Measurements from ENCODE around the gene TTLL3.

TTLL3 gene

DNA sequence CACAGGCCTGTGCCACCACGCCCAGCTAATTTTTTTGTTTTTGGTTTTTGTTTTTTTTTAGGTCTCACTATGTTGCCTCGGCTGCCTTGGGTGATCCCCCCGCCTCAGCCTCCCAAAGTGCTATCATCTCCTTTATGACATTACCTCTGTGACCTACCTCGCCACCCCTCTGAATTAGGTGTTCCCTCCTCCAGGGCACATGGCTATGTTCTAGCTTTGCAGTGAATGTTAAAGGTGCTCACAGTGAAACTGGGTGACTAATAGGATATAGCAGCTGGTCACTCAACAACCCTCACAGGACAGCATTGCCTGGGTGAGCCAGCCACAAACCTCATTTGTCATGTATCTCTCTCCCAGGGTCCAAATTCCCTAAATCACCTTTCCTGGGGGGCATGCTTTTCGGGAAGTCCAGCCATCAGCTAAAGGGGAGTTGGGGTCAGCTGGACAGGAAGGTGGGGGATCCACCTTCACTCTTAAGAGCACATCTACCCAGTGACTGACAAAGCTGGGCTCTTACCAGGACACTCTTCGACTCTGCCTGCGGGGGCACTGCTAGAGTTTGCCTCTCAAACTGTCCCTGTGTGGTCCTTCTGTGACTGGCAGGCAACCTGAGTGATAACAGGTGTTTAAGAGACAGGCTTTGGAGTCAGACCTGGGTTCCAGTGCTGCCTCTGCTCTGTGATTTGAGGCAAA lies 1.6 kb upstream of the TTLL3 start:
- DNase-seq: peak; percentile 64

- peak; percentile 44 for DNase-seq
Observed at GRCh38 chr3:9809239-9809614, 835 bp upstream of the TTLL3 start.

DNA sequence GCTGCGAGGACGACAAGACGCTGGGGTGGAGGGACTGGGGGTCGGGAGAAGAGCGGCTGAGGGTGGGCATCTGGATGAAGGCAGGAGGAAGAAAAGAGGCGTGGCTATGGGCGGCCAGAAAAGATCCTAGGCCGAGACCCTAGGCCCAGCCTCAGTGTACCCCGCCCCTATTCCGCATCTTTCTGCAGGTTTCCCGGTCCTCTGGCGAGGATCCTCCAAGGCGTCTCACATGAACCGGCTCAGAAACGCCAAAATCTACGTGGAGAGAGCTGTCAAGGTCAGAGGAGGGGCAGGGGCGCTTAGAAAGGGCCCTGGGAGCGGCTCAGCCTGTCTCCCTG lies 340 bp downstream of the TTLL3 start:
- no peak for DNase-seq

GRCh38 chr3:9810846-9811245 lies 784 bp downstream of the TTLL3 start:
- no peak for DNase-seq

DNA sequence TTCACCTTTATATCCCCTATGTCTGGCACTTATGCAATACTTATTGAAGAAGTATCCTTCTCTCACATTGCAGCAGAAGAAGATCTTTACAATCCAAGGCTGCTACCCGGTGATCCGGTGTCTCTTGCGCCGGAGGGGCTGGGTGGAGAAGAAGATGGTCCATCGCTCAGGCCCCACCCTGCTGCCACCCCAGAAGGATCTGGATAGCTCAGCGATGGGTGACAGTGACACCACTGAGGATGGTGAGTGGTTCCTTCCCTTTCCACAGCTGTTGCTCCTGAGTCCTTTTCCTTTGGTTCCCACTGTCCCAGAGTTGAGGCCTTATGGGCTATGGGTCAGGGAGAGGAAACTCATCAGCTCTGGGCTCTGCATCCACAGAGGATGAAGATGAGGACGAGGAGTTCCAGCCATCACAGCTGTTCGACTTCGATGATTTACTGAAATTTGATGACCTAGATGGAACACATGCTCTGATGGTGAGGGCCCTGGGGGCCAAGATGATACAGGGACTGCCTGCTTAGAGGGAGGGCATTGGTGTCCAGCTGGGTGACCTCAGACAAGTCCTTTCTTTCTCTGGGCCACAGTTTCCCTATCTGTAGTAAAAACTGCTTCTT lies 2.9 kb downstream of the TTLL3 start:
- DNase-seq: no peak

DNA sequence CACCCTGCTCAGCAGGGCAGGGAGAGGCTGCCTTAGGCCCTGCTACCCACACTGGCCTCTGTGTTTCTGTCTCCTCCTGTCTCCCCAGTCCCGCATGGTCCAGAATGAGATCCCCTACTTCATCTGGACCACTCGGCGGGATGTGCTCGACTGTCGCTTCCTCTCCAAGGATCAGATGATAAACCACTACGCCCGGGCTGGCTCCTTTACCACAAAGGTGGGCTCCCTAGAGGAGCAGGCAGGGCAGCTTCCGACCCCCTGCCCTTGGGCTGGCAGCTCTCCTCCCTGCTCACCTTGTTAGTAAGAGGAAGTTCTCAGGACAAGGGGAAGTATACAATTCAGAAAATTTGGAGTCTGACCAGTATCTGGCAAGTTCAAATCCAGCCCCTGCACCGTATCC lies 5.9 kb downstream of the TTLL3 start:
- no peak for DNase-seq

DNA sequence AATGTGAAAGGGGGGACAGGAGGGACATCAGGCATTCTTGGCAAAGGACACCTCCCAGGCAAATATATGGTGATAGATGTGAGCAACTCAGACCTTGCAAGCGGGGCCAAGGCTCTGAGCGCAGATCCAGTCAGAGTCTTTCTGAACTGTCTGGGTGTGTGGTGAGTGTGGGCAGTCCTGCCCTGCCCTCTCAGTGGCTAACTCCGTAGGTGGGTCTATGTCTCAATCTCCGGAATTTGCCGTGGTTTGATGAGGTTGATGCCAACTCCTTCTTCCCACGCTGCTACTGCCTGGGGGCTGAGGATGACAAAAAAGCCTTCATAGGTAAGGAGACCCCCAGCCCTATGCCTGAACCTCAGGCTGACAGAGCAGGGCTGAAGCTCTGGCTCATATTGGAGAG lies 7.4 kb downstream of the TTLL3 start:
- no peak for DNase-seq

- DNase-seq: no peak
Observed at GRCh38 chr3:9818666-9819335, 8.7 kb downstream of the TTLL3 start.

- no peak for DNase-seq
Observed at GRCh38 chr3:9820543-9820942, 10.5 kb downstream of the TTLL3 start.

DNA sequence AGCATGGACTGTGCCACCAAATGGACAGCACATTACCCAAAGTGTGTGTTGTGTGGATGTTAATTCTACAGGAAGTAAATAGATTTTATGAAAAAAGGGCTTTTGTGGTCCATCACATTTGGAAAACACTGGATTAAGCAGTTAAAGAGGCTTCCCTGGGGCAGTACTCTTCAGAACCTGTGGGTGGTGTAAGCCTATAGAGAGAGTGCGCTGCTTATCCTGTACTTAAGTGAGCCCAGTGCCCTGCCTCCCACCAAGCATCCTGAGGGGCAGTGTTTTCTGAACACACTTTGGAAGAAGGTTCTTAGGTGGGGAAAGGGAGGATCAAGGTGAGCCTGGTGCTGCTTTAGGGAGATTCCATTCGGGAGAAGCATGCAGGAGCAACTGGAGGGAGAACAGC lies 10.9 kb downstream of the TTLL3 start:
- peak; percentile 21 for DNase-seq

DNA sequence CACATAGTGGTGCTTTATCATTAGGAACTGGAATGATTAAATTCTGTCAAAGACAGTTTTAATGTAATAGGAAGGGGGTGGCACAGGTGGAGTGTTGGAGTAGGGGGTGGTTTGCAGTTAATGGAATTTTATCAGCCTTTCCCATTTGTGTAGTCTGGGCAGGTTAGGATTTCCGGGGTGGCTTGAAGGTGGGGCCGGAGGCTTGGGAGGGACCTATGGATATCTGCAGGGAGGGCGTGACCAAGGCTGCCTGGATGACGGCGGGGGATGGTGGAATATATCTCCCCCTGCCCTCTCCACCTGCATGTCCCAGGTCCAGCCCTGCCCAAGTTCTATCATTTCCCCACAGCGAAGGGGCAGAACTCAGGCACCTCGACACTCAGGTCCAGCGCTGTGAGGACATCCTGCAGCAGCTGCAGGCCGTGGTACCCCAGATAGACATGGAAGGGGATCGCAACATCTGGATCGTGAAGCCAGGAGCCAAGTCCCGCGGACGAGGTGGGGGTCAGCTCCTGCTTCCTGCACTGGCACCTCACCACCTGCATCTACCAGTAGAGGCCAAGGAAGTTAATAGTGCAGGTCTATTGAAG lies 15.5 kb downstream of the TTLL3 start:
- no peak for DNase-seq

DNA sequence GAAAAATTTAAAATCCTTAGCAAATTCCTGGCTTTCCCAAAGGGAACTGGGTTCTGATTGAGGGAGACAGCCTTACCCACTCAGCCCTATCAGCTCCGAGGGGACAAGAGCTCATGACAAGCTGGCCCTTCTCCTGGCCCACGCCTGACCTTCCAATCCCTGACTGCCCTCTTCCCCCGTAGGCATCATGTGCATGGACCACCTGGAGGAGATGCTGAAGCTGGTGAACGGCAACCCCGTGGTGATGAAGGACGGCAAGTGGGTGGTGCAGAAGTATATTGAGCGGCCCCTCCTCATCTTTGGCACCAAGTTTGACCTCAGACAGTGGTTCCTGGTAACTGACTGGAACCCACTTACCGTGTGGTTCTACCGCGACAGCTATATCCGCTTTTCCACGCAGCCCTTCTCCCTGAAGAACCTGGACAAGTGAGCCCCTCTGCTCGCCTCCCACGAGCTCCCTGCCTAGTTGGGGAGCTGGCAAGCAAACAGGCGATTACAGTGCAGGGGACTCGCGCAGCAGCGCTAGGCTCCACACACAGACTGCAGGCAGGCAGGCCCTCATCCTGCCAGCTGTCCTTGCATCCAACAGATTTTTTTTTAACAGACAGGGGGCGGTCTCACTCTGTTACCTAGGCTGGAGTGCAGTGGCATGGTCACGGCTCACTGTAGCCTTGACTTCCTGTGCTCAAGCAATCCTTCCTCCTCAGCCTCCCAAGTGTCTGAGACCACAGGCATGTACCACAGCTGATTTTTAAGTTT lies 16.9 kb downstream of the TTLL3 start:
- peak; percentile 46 for DNase-seq

DNA sequence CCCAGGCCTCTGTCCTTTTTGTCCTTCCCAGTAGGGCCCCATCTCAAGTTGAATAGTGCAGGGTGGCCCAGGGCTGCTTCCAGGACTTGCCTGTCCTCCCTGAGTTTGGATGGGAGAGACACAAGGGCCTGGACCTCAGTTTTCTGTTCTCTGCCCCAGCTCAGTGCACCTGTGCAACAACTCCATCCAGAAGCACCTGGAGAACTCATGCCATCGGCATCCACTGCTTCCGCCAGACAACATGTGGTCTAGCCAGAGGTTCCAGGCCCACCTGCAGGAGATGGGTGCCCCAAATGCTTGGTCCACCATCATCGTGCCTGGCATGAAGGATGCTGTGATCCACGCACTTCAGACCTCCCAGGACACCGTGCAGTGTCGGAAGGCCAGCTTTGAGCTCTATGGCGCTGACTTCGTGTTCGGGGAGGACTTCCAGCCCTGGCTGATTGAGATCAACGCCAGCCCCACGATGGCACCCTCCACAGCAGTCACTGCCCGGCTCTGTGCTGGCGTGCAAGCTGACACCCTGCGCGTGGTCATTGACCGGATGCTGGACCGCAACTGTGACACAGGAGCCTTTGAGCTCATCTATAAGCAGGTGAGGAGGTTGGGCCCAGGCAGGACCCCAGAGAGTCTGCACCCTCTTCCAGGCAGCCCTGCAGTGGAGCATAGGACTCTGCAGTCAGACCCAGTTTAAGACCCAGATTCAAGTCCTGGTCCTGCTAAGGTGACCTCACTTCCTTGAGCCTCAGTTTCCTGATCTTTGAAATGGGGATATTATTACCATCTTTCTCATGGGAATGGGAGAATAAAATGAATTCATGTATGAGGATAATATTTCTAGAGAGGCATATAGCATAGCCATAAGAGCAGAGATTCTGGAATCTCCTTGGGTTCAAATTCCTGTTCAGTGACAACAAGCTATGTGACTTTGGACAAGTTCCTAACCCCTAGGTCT lies 19.0 kb downstream of the TTLL3 start:
- no peak for DNase-seq

DNA sequence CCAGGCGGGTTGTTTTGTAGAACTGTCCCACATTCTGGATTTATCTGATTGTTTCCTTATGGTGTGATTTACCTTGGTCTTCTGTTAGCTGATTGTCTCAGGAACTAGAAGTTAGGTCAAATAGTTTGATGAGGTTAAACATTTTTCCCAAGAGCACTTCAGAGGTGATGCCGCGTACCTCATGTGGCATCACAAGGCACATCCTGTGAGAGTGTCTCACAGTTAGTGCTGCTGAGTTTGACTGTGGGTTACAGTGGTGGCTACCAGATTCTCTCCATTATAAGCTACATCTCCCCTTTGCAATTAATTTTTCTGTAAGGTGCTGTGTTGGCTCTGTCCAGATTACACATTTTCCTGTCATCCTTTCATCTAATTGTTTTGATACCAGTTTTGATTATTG lies 21.2 kb downstream of the TTLL3 start:
- no peak for DNase-seq

GRCh38 chr3:9833078-9833477 lies 23.0 kb downstream of the TTLL3 start:
- no peak for DNase-seq

GRCh38 chr3:9834520-9835380 lies 24.7 kb downstream of the TTLL3 start:
- no peak for DNase-seq

DNA sequence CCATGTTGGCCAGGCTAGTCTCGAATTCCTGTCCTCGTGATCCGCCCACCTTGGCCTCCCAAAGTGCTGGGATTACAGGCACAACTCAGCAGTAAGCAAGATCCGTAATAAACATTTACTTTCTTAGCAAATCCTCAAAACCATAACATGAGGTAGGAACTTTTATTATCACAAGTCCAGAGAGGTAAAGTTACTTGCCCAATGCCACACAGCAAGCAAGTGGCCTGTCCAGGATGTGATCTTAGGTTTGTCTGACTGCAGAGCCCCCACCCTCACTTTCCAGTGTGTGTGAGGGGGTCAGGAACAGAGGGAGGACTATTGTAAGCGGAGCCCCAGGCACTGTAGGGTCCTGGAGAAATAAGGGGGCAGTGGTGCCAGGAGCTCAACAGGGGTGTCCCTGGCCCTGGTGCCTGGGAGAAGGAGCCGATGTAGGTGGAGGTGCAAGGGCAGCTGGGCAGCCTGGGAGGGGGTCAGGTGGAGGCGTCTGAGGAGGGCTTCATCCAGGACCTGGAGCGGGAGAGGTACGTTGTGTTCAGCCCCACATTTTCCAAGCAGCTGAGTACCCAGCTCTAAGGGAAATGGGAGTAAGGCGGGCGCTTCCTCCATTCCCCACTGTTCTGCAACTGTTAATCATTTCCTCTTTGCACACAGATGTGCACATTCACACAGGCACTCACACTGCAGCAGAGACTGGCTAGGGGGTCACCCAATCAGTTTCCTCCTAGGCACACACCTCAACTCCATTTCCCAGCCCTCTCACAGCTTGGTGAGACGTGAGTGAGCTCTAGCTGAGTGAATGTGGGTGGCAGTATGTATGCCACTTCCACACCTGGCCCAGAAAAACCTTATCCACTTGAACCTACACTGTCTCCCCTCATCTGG lies 27.9 kb downstream of the TTLL3 start:
- DNase-seq: no peak

GRCh38 chr3:9838856-9839255 lies 28.8 kb downstream of the TTLL3 start:
- DNase-seq: no peak

- DNase-seq: no peak
Observed at GRCh38 chr3:9841015-9841414, 31.0 kb downstream of the TTLL3 start.

Measured in DMS53 (cell line).